Skeletal muscle satellite cell (primary cell): ENCODE results near the gene NR1H2.

Source experiments
- H3K27me3 ChIP-seq: 2 replicates; pipeline ENCODE4 v1.7.0; 2013; ENCODE audit warnings: low read length; ENCODE audit not compliant: control insufficient read depth, insufficient read depth
- H3K36me3 ChIP-seq: 2 replicates; pipeline ENCODE4 v1.7.0; 2013; ENCODE audit warnings: mild to moderate bottlenecking, control low read depth, low read length; ENCODE audit not compliant: insufficient read depth
- H3K4me1 ChIP-seq: 2 replicates; pipeline ENCODE4 v1.7.0; 2013; ENCODE audit warnings: low read length; ENCODE audit not compliant: control insufficient read depth, insufficient read depth
- H3K4me2 ChIP-seq: 2 replicates; pipeline ENCODE4 v1.7.0; 2013; ENCODE audit warnings: mild to moderate bottlenecking, low read length
- H3K4me3 ChIP-seq: 2 replicates; pipeline ENCODE4 v1.7.0; 2013; ENCODE audit warnings: low read length
- H3K9ac ChIP-seq: 2 replicates; pipeline ENCODE4 v1.7.0; 2013; ENCODE audit warnings: mild to moderate bottlenecking, low read depth, low read length, moderate library complexity
- H3K9me3 ChIP-seq: replicated peaks from 2 replicates; pipeline ENCODE4 v1.7.0; 2013; ENCODE audit warnings: mild to moderate bottlenecking, control low read depth, low read length

The NR1H2 gene

GRCh38 chr19:50398675-50399367 lies 22.6 kb downstream of the NR1H2 start:
- Histone ChIP-seq H3K9me3 (no peaks in the 10 kb centered on the region), H3K4me3 (no peak overlapping the region), H3K9ac (no peak overlapping the region), H3K36me3 (peaks cover 5% of the 10 kb centered on the region), H3K4me2 (no peak overlapping the region), H3K27me3 (no peaks in the 10 kb centered on the region), H3K4me1 (no peaks in the 10 kb centered on the region)

- Histone ChIP-seq H3K4me3 (no peak overlapping the region), H3K36me3 (peaks cover 5% of the 10 kb centered on the region), H3K9ac (no peak overlapping the region), H3K27me3 (no peaks in the 10 kb centered on the region), H3K4me2 (no peak overlapping the region), H3K4me1 (no peaks in the 10 kb centered on the region), H3K9me3 (no peaks in the 10 kb centered on the region)
These were observed 23.1 kb downstream of the NR1H2 start for GRCh38 chr19:50399368-50399745.

- Histone ChIP-seq H3K36me3 (peaks cover 5% of the 10 kb centered on the region), H3K9ac (no peak overlapping the region), H3K4me1 (no peaks in the 10 kb centered on the region), H3K9me3 (no peaks in the 10 kb centered on the region), H3K4me3 (no peak overlapping the region), H3K4me2 (no peak overlapping the region), H3K27me3 (no peaks in the 10 kb centered on the region)
These were observed 25.6 kb downstream of the NR1H2 start for GRCh38 chr19:50401605-50402450.

GRCh38 chr19:50402544-50403301 lies 26.5 kb downstream of the NR1H2 start:
- Histone ChIP-seq H3K4me2 (no peak overlapping the region), H3K4me3 (no peak overlapping the region), H3K4me1 (no peaks in the 10 kb centered on the region), H3K27me3 (no peaks in the 10 kb centered on the region), H3K36me3 (peaks cover 5% of the 10 kb centered on the region), H3K9me3 (no peaks in the 10 kb centered on the region), H3K9ac (no peak overlapping the region)

- H3K4me3 ChIP-seq, result no peak overlapping the region
- H3K9me3 ChIP-seq, result no peaks in the 10 kb centered on the region
- H3K36me3 ChIP-seq, result peaks cover 5% of the 10 kb centered on the region
- H3K9ac ChIP-seq, result no peak overlapping the region
- no peaks in the 10 kb centered on the region for H3K27me3 ChIP-seq
- H3K4me2 ChIP-seq, result no peak overlapping the region
- no peaks in the 10 kb centered on the region for H3K4me1 ChIP-seq
These were observed 30.0 kb downstream of the NR1H2 start for GRCh38 chr19:50406156-50406820.

- H3K27me3 ChIP-seq, result no peaks in the 10 kb centered on the region
- H3K4me2 ChIP-seq, result no peak overlapping the region
- no peaks in the 10 kb centered on the region for H3K4me1 ChIP-seq
- no peak overlapping the region for H3K4me3 ChIP-seq
- H3K9ac ChIP-seq, result no peak overlapping the region
- H3K9me3 ChIP-seq, result no peaks in the 10 kb centered on the region
- peaks cover 5% of the 10 kb centered on the region for H3K36me3 ChIP-seq
These were observed 30.6 kb downstream of the NR1H2 start for GRCh38 chr19:50406829-50407228.

GRCh38 chr19:50409347-50409746 lies 33.1 kb downstream of the NR1H2 start:
- Histone ChIP-seq H3K36me3 (no peaks in the 10 kb centered on the region), H3K9me3 (no peaks in the 10 kb centered on the region), H3K9ac (no peak overlapping the region), H3K4me1 (no peaks in the 10 kb centered on the region), H3K4me3 (no peak overlapping the region), H3K27me3 (no peaks in the 10 kb centered on the region), H3K4me2 (no peak overlapping the region)

GRCh38 chr19:50410109-50410508 lies 33.9 kb downstream of the NR1H2 start:
- Histone ChIP-seq H3K36me3 (no peaks in the 10 kb centered on the region), H3K4me1 (no peaks in the 10 kb centered on the region), H3K27me3 (no peaks in the 10 kb centered on the region), H3K9ac (no peak overlapping the region), H3K9me3 (no peaks in the 10 kb centered on the region), H3K4me2 (no peak overlapping the region), H3K4me3 (no peak overlapping the region)

- no peaks in the 10 kb centered on the region for H3K36me3 ChIP-seq
These were observed 36.2 kb downstream of the NR1H2 start for GRCh38 chr19:50412419-50412818.

GRCh38 chr19:50413096-50413495 lies 36.8 kb downstream of the NR1H2 start:
- H3K27me3 ChIP-seq, result no peaks in the 10 kb centered on the region

More at GRCh38 chr19:50412419-50412818, 36.2 kb downstream of the NR1H2 start:
- Histone ChIP-seq H3K4me2 (no peak overlapping the region), H3K9me3 (no peaks in the 10 kb centered on the region), H3K4me1 (no peaks in the 10 kb centered on the region), H3K9ac (no peak overlapping the region), H3K27me3 (no peaks in the 10 kb centered on the region), H3K4me3 (no peak overlapping the region)

GRCh38 chr19:50413531-50413930 lies 37.3 kb downstream of the NR1H2 start:
- no peaks in the 10 kb centered on the region for H3K4me1 ChIP-seq
- H3K36me3 ChIP-seq, result no peaks in the 10 kb centered on the region
- no peaks in the 10 kb centered on the region for H3K9me3 ChIP-seq
- no peak overlapping the region for H3K9ac ChIP-seq
- no peaks in the 10 kb centered on the region for H3K27me3 ChIP-seq
- no peak overlapping the region for H3K4me2 ChIP-seq
- H3K4me3 ChIP-seq, result no peak overlapping the region

More at GRCh38 chr19:50413096-50413495, 36.8 kb downstream of the NR1H2 start:
- no peaks in the 10 kb centered on the region for H3K36me3 ChIP-seq
- no peak overlapping the region for H3K4me2 ChIP-seq
- no peak overlapping the region for H3K4me3 ChIP-seq
- H3K9me3 ChIP-seq, result no peaks in the 10 kb centered on the region
- no peaks in the 10 kb centered on the region for H3K4me1 ChIP-seq
- no peak overlapping the region for H3K9ac ChIP-seq
